ENCODE measurements around the gene TBC1D22A. TPM values are rescaled to one million over a fixed set of nuclear protein-coding genes. Genes with fewer than 3 reads are reported as not detected.

The TBC1D22A gene
- total and polyA plus RNA-seq, 2 donors from 2014 or later: 24.6 to 39.4 TPM

GRCh38 chr22:47146391-47146790 lies 383.9 kb downstream of the TBC1D22A start:
- no peaks in the 10 kb centered on the region for H3K9me3 ChIP-seq (ENCODE audit: control insufficient read depth in 2 of 3, insufficient read depth in 1 of 3, low read length in 3 of 3)
- no peak overlapping the region for H3K27ac ChIP-seq (ENCODE audit: low read depth in 2 of 2, low read length in 2 of 2)
- no peak overlapping the region for H3K9ac ChIP-seq (ENCODE audit: low read length in 3 of 3)
- intact Hi-C loops (cut with DNase I): no loop called here
- H3K4me1 ChIP-seq (ENCODE audit: control insufficient read depth in 2 of 3, insufficient read depth in 2 of 3, low read depth in 1 of 3, low read length in 3 of 3): peaks cover 0 to 3% (median 0%) of the 10 kb centered on the region in 3 donors
- H3K4me3 ChIP-seq (ENCODE audit: low read length in 3 of 3): no peak overlapping the region
- H3K27me3 ChIP-seq (ENCODE audit: control insufficient read depth, insufficient read depth, low read length): no peaks in the 10 kb centered on the region
- DNase-seq: no peak
- no peak for TF ChIP-seq CTCF (IDR thresholded peaks at IDR 0.05; ENCODE audit: borderline replicate concordance, extremely low read depth, insufficient read depth)
- no peaks in the 10 kb centered on the region for H3K36me3 ChIP-seq (ENCODE audit: control insufficient read depth in 2 of 3, insufficient read depth in 3 of 3, low read length in 3 of 3)
- FAIRE-seq: no peak

DNA sequence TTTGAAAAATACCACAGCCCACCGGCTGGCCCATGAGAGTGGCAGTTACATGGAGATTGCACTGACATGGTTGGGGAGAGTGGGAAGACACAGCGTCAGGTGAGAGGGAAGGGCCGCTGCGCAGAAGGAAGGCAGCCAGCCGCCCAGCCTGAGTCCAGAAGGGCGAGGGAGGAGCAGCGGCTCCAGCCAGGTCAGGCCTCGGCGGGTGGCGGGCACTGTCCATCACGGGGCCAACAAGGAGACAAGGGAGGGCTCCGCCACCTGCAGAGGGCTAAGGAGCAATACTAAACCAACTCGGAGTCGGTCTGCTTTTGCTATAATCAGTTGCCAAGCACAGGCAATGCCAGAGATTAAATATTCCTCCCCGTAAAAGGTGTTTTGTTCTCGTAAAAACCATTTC lies 384.5 kb downstream of the TBC1D22A start:
- H3K36me3 ChIP-seq (ENCODE audit: control insufficient read depth in 2 of 3, insufficient read depth in 3 of 3, low read length in 3 of 3): no peaks in the 10 kb centered on the region
- DNase-seq (no peak), FAIRE-seq (no peak)
- no peak overlapping the region for H3K9ac ChIP-seq (ENCODE audit: low read length in 3 of 3)
- no peak overlapping the region for H3K27ac ChIP-seq (ENCODE audit: low read depth in 2 of 2, low read length in 2 of 2)
- peaks cover 0 to 3% (median 0%) of the 10 kb centered on the region in 3 donors for H3K4me1 ChIP-seq (ENCODE audit: control insufficient read depth in 2 of 3, insufficient read depth in 2 of 3, low read depth in 1 of 3, low read length in 3 of 3)
- H3K9me3 ChIP-seq (ENCODE audit: control insufficient read depth in 2 of 3, insufficient read depth in 1 of 3, low read length in 3 of 3): no peaks in the 10 kb centered on the region
- intact Hi-C loops (cut with DNase I): no loop called here
- no peaks in the 10 kb centered on the region for H3K27me3 ChIP-seq (ENCODE audit: control insufficient read depth, insufficient read depth, low read length)
- no peak for TF ChIP-seq CTCF (IDR thresholded peaks at IDR 0.05; ENCODE audit: borderline replicate concordance, extremely low read depth, insufficient read depth)
- no peak overlapping the region for H3K4me3 ChIP-seq (ENCODE audit: low read length in 3 of 3)

GRCh38 chr22:47147572-47147971 lies 385.1 kb downstream of the TBC1D22A start:
- DNase-seq (no peak), FAIRE-seq (no peak)
- intact Hi-C loops (cut with DNase I): no loop called here
- H3K4me1 ChIP-seq (ENCODE audit: control insufficient read depth in 2 of 3, insufficient read depth in 2 of 3, low read depth in 1 of 3, low read length in 3 of 3): peaks cover 0 to 3% (median 0%) of the 10 kb centered on the region in 3 donors
- H3K4me3 ChIP-seq (ENCODE audit: low read length in 3 of 3): no peak overlapping the region
- no peak overlapping the region for H3K27ac ChIP-seq (ENCODE audit: low read depth in 2 of 2, low read length in 2 of 2)
- TF ChIP-seq CTCF (IDR thresholded peaks at IDR 0.05; ENCODE audit: borderline replicate concordance, extremely low read depth, insufficient read depth): no peak
- H3K27me3 ChIP-seq (ENCODE audit: control insufficient read depth, insufficient read depth, low read length): no peaks in the 10 kb centered on the region
- no peaks in the 10 kb centered on the region for H3K36me3 ChIP-seq (ENCODE audit: control insufficient read depth in 2 of 3, insufficient read depth in 3 of 3, low read length in 3 of 3)
- H3K9ac ChIP-seq (ENCODE audit: low read length in 3 of 3): no peak overlapping the region
- no peaks in the 10 kb centered on the region for H3K9me3 ChIP-seq (ENCODE audit: control insufficient read depth in 2 of 3, insufficient read depth in 1 of 3, low read length in 3 of 3)

DNA sequence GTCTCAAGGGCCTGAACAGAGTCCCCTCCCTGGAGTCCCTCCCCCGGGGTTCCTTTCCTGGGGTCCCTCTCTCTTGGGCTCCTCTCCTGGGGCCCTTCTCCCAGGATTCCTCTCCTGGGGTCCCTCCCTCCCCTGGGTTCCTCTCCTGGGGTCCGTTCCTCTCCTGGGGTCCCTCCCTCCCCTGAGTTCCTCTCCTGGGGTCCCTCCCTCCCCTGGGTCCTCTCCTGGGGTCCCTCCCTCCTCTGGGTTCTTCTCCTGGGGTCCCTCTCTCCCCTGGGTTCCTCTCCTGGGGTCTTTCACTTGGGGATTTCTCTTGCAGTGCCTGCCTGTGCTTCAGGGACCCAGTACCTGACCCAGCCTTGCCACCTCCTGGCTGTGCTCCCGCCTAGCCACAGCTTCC lies 386.1 kb downstream of the TBC1D22A start:
- TF ChIP-seq CTCF (IDR thresholded peaks at IDR 0.05; ENCODE audit: borderline replicate concordance, extremely low read depth, insufficient read depth): no peak
- intact Hi-C loops (cut with DNase I): no loop called here
- no peak overlapping the region for H3K27ac ChIP-seq (ENCODE audit: low read depth in 2 of 2, low read length in 2 of 2)
- no peak overlapping the region for H3K9ac ChIP-seq (ENCODE audit: low read length in 3 of 3)
- H3K27me3 ChIP-seq (ENCODE audit: control insufficient read depth, insufficient read depth, low read length): no peaks in the 10 kb centered on the region
- FAIRE-seq (no peak), DNase-seq (no peak)
- H3K4me1 ChIP-seq (ENCODE audit: control insufficient read depth in 2 of 3, insufficient read depth in 2 of 3, low read depth in 1 of 3, low read length in 3 of 3): peaks cover 0 to 3% (median 0%) of the 10 kb centered on the region in 3 donors
- H3K36me3 ChIP-seq (ENCODE audit: control insufficient read depth in 2 of 3, insufficient read depth in 3 of 3, low read length in 3 of 3): no peaks in the 10 kb centered on the region
- no peaks in the 10 kb centered on the region for H3K9me3 ChIP-seq (ENCODE audit: control insufficient read depth in 2 of 3, insufficient read depth in 1 of 3, low read length in 3 of 3)
- no peak overlapping the region for H3K4me3 ChIP-seq (ENCODE audit: low read length in 3 of 3)
